HepG2 (cell line): ENCODE results near the gene NUFIP1. TPM values are rescaled to one million over a fixed set of nuclear protein-coding genes. Genes with fewer than 3 reads are reported as not detected.

Experiments used
- ATF1 ChIP-seq: IDR thresholded peaks from 2 replicates; pipeline ENCODE4 v1.6.1; 2016; ENCODE audit warnings: mild to moderate bottlenecking, control low read depth
- CBX5 ChIP-seq: sonication (generic); formaldehyde crosslinking; IDR thresholded peaks from 2 replicates; pipeline ENCODE4 v1.4.0; 2020; ENCODE audit warnings: missing genetic modification reagents, borderline replicate concordance
- HDAC2 ChIP-seq: sonication (generic); formaldehyde crosslinking; IDR thresholded peaks from 2 replicates; pipeline ENCODE4 v1.4.0; 2020; ENCODE audit warnings: missing genetic modification reagents
- HDAC6 ChIP-seq: fragments of 200-600 bp; sonication (generic); IDR thresholded peaks from 2 replicates; pipeline ENCODE4 v1.7.0; 2017; ENCODE audit warnings: mild to moderate bottlenecking, antibody characterized with exemption, low read length, low read depth
- JUNB ChIP-seq: sonication (generic); formaldehyde crosslinking; IDR thresholded peaks from 2 replicates; pipeline ENCODE4 v1.8.0; 2022; ENCODE audit warnings: missing genetic modification reagents, mild to moderate bottlenecking, borderline replicate concordance
- KDM5B ChIP-seq: sonication (generic); formaldehyde crosslinking; IDR thresholded peaks from 2 replicates; pipeline ENCODE4 v1.4.0; 2020; ENCODE audit warnings: missing genetic modification reagents, mild to moderate bottlenecking, borderline replicate concordance
- NFIB ChIP-seq: sonication (generic); formaldehyde crosslinking; IDR thresholded peaks from 2 replicates; pipeline ENCODE4 v1.9.0; 2021; ENCODE audit warnings: missing genetic modification reagents, mild to moderate bottlenecking, borderline replicate concordance
- POLR2A ChIP-seq, 2 experiments: IDR thresholded peaks; 2 replicates each; pipeline ENCODE4 v1.6.1; 2011; ENCODE audit warnings: low read depth in 2 of 2, low read length in 2 of 2, mild to moderate bottlenecking in 1 of 2, moderate library complexity in 1 of 2; ENCODE audit not compliant: insufficient read depth in 1 of 2
- SAP130 ChIP-seq: IDR thresholded peaks from 2 replicates; pipeline ENCODE4 v1.6.1; 2016; ENCODE audit warnings: low read depth
- SOX5 ChIP-seq: IDR thresholded peaks from 2 replicates; pipeline ENCODE4 v1.6.1; 2016; ENCODE audit warnings: borderline replicate concordance
- TEAD3 ChIP-seq: optimal IDR thresholded peaks from 2 replicates; pipeline ENCODE3; 2016; ENCODE audit warnings: borderline replicate concordance
- TP53 ChIP-seq: sonication (generic); formaldehyde crosslinking; conservative IDR thresholded peaks from 2 replicates; pipeline ENCODE4 v1.4.0; 2020; ENCODE audit warnings: missing genetic modification reagents
- ZBTB37 ChIP-seq: sonication (generic); formaldehyde crosslinking; IDR thresholded peaks from 2 replicates; pipeline ENCODE4 v1.4.0; 2020; ENCODE audit warnings: mild to moderate bottlenecking, missing genetic modification reagents
- ZNF557 ChIP-seq: sonication (generic); formaldehyde crosslinking; IDR thresholded peaks from 2 replicates; pipeline ENCODE4 v1.4.0; 2020; ENCODE audit warnings: missing genetic modification reagents
- polyA plus RNA-seq, 8 experiments: library from polyadenylated mRNA; depleted of rRNA in 3 of 8; stranded (reverse) in 7 of 8; unstranded in 1 of 8; fragments of >200 nt; fragmentation: Illumina TruSeq in 4 of 8; extraction: Trizol in 4 of 8; gene quantifications; 2 replicates each; pipeline versions ENCODE4 v1.2.1 to v1.2.3, GENCODE V29; 2011 to 2016; ENCODE audit warnings: low read depth in 4 of 8, missing spikeins in 1 of 8, mixed read lengths in 1 of 8; ENCODE audit not compliant: insufficient read depth in 1 of 8
- total RNA-seq, 5 experiments: library from RNA; depleted of rRNA; stranded (reverse); fragments of >200 nt; fragmentation: Illumina TruSeq; extraction: Trizol; gene quantifications; 2 replicates each; pipeline ENCODE4 v1.2.3, GENCODE V29; 2016; ENCODE audit warnings: low read depth in 1 of 5
- TF ChIP-seq, protein P1 (sequence below): IDR thresholded peaks from 2 replicates; pipeline ENCODE4 v1.4.0; 2020; ENCODE audit warnings: mild to moderate bottlenecking, missing genetic modification reagents

NUFIP1 gene
- total and polyA plus RNA-seq, 2 of the 13 experiments (the other 11 are each of a cell fraction or from before 2014, with no cell fraction given) = 1.9 to 10.3 TPM

DNA sequence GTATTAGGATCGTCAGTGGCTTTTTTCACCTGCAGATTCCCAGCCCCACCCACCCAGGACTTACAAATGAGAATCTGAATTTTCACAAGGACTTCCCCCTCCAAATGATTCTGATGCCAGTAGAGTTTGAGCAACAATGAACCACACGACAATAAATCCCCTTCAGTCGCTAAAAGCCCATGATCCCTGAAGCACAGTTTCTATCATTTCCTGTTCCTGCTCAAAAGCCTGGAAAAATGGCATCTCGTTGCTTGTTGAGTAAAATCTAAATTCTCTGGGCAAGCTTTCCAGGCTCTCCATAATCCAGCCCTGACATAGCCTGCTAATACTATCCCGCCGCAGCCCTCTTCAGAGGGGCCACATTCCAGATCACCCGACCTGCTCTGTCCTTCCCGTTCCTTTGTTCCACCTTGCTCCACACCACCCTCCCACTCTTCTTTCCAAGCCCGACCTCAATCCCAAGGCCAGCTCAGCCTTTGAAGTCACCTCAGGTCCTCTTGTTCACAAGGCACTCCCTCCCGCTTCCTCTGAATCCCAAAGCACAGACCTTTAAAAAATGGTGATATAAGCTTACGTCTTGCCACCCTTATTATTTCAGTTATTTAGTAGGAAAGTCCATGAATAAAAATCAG lies 67.9 kb downstream of the NUFIP1 start (continued):
- TF ChIP-seq SAP130 (CRISPR knock-in tag) = peak; percentile 44
- TF ChIP-seq JUNB (CRISPR knock-in tag) = no peak
- no peak for TF ChIP-seq ZBTB37 (CRISPR knock-in tag)
- TF ChIP-seq KDM5B (CRISPR knock-in tag) = no peak
- no peak for TF ChIP-seq ATF1 (CRISPR knock-in tag)
- TF ChIP-seq NFIB (CRISPR knock-in tag) = no peak
- TF ChIP-seq SOX5 = peak; percentile 53; the same call in 1 of the 2 replicates
- TF ChIP-seq TP53 (CRISPR knock-in tag) = no peak
- TF ChIP-seq TEAD3 (CRISPR knock-in tag) = peak; percentile 51
- TF ChIP-seq ZNF557 (CRISPR knock-in tag) = no peak
- TF ChIP-seq HDAC2 (CRISPR knock-in tag) = no peak
- TF ChIP-seq CBX5 (CRISPR knock-in tag) = no peak
- TF ChIP-seq, protein P1, sequence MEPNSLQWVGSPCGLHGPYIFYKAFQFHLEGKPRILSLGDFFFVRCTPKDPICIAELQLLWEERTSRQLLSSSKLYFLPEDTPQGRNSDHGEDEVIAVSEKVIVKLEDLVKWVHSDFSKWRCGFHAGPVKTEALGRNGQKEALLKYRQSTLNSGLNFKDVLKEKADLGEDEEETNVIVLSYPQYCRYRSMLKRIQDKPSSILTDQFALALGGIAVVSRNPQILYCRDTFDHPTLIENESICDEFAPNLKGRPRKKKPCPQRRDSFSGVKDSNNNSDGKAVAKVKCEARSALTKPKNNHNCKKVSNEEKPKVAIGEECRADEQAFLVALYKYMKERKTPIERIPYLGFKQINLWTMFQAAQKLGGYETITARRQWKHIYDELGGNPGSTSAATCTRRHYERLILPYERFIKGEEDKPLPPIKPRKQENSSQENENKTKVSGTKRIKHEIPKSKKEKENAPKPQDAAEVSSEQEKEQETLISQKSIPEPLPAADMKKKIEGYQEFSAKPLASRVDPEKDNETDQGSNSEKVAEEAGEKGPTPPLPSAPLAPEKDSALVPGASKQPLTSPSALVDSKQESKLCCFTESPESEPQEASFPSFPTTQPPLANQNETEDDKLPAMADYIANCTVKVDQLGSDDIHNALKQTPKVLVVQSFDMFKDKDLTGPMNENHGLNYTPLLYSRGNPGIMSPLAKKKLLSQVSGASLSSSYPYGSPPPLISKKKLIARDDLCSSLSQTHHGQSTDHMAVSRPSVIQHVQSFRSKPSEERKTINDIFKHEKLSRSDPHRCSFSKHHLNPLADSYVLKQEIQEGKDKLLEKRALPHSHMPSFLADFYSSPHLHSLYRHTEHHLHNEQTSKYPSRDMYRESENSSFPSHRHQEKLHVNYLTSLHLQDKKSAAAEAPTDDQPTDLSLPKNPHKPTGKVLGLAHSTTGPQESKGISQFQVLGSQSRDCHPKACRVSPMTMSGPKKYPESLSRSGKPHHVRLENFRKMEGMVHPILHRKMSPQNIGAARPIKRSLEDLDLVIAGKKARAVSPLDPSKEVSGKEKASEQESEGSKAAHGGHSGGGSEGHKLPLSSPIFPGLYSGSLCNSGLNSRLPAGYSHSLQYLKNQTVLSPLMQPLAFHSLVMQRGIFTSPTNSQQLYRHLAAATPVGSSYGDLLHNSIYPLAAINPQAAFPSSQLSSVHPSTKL (CRISPR knock-in tag) = peak; percentile 33; the same call in 1 of the 2 replicates
- peak in 1 of 2 experiments; percentile 46; a peak in 1 of 4 replicates for TF ChIP-seq POLR2A (IDR thresholded peaks at IDR 0.05; ENCODE audit: insufficient read depth in 1 of 2, low read depth in 2 of 2, low read length in 2 of 2)
- no peak for TF ChIP-seq HDAC6
